SK-N-SH (cell line): ENCODE data around the gene NCSTN. TPM values are rescaled to one million over a fixed set of nuclear protein-coding genes. Genes with fewer than 3 reads are reported as not detected.

Experiments used
- CTCF ChIA-PET: fragments of 300-600, 350-600 bp; formaldehyde crosslinking; extraction: SDS; loops from one replicate; lab custom pipeline; 2021; lab: Yijun Ruan, JAX
- POLR2A ChIA-PET: fragments of 350-600 bp; sonication (Branson Sonifier 250); formaldehyde crosslinking; extraction: SDS; loops from one replicate; lab custom pipeline; 2020; ENCODE audit warnings: antibody characterized with exemption, inconsistent platforms; lab: Yijun Ruan, JAX
- DNase-seq: peaks from one replicate; pipeline ENCODE4 v3.0.0; 2012
- H2AFZ ChIP-seq: fragments of 200-600 bp; sonication (generic); 2 replicates; pipeline ENCODE4 v1.8.1; 2016; ENCODE audit warnings: antibody characterized with exemption, mild to moderate bottlenecking, low read depth
- H3F3A ChIP-seq: fragments of 200-600 bp; sonication (generic); replicated peaks from 2 replicates; pipeline ENCODE3; 2016; ENCODE audit warnings: antibody characterized with exemption, mild to moderate bottlenecking; ENCODE audit not compliant: insufficient read depth
- H3K27ac ChIP-seq, 2 experiments: fragments of 200-500 bp in 1 of 2; fragments of 200-600 bp in 1 of 2; sonication (Bioruptor generic) in 1 of 2; sonication (generic), shearing (Covaris generic) in 1 of 2; 2 replicates each; pipeline versions ENCODE4 v1.5.1 to v1.6.1; 2014 to 2016; ENCODE audit warnings: low read depth in 2 of 2, inconsistent platforms in 1 of 2, low read length in 1 of 2, mild to moderate bottlenecking in 1 of 2, mixed read lengths in 1 of 2
- H3K27me3 ChIP-seq: fragments of 200-600 bp; sonication (generic), shearing (Covaris generic); 2 replicates; pipeline ENCODE4 v1.6.1; 2016; ENCODE audit warnings: mixed run types; ENCODE audit not compliant: insufficient read depth
- H3K36me3 ChIP-seq, 2 experiments: fragments of 200-500 bp in 1 of 2; fragments of 200-600 bp in 1 of 2; sonication (Bioruptor generic) in 1 of 2; sonication (generic) in 1 of 2; replicated peaks in 1 of 2; 2 replicates each; pipeline versions ENCODE3 to v1.5.1; 2014 to 2016; ENCODE audit warnings: low read length in 1 of 2, mild to moderate bottlenecking in 1 of 2; ENCODE audit not compliant: insufficient read depth in 2 of 2, control insufficient read depth in 1 of 2
- H3K4me1 ChIP-seq, 2 experiments: fragments of 200-500 bp in 1 of 2; fragments of 200-600 bp in 1 of 2; sonication (Bioruptor generic) in 1 of 2; sonication (generic), shearing (Covaris generic) in 1 of 2; 2 replicates each; pipeline versions ENCODE4 v1.5.1 to v1.6.1; 2014 to 2016; ENCODE audit warnings: low read depth in 1 of 2, low read length in 1 of 2, mixed run types in 1 of 2; ENCODE audit not compliant: insufficient read depth in 2 of 2, control insufficient read depth in 1 of 2
- H3K4me2 ChIP-seq: fragments of 200-600 bp; sonication (generic), shearing (Covaris generic); 2 replicates; pipeline ENCODE4 v1.6.1; 2017; ENCODE audit warnings: mixed run types
- H3K4me3 ChIP-seq, 2 experiments: fragments of 200-500 bp in 1 of 2; fragments of 200-600 bp in 1 of 2; sonication (Bioruptor generic) in 1 of 2; sonication (generic), shearing (Covaris generic) in 1 of 2; 2 replicates each; pipeline versions ENCODE4 v1.5.1 to v1.8.1; 2014 to 2016; ENCODE audit warnings: low read depth in 2 of 2, inconsistent platforms in 1 of 2, low read length in 1 of 2, mild to moderate bottlenecking in 1 of 2, mixed read lengths in 1 of 2, moderate library complexity in 1 of 2
- H3K79me2 ChIP-seq: fragments of 200-600 bp; sonication (generic); 2 replicates; pipeline ENCODE4 v1.8.1; 2017; ENCODE audit warnings: mild to moderate bottlenecking; ENCODE audit not compliant: insufficient read depth
- H3K9ac ChIP-seq: fragments of 200-600 bp; sonication (generic); 2 replicates; pipeline ENCODE4 v1.6.1; 2017; ENCODE audit warnings: mixed run types
- H3K9me2 ChIP-seq: fragments of 200-600 bp; sonication (generic); 2 replicates; pipeline ENCODE4 v1.6.1; 2017; ENCODE audit warnings: mixed run types
- H3K9me3 ChIP-seq: fragments of 200-600 bp; sonication (generic); 2 replicates; pipeline ENCODE4 v1.6.1; 2017; ENCODE audit warnings: mixed run types, mild to moderate bottlenecking, moderate library complexity
- H4K20me1 ChIP-seq: fragments of 200-600 bp; sonication (generic); 2 replicates; pipeline ENCODE4 v1.6.1; 2017; ENCODE audit warnings: mild to moderate bottlenecking, mixed run types; ENCODE audit not compliant: insufficient read depth
- CTCF ChIP-seq: fragments of 200-600 bp; sonication (generic); IDR thresholded peaks from 2 replicates; pipeline ENCODE4 v1.6.1; 2017; ENCODE audit warnings: antibody characterized with exemption, mild to moderate bottlenecking, moderate library complexity
- MAX ChIP-seq: IDR thresholded peaks from 2 replicates; pipeline ENCODE4 v1.4.0; 2012; ENCODE audit warnings: low read depth
- MEF2A ChIP-seq: IDR thresholded peaks from 2 replicates; pipeline ENCODE4 v1.4.0; 2012; ENCODE audit warnings: low read depth, borderline replicate concordance
- NRF1 ChIP-seq: IDR thresholded peaks from 2 replicates; pipeline ENCODE4 v1.6.1; 2012; ENCODE audit warnings: low read depth, mild to moderate bottlenecking, low read length
- POLR2AphosphoS5 ChIP-seq: IDR thresholded peaks from 2 replicates; pipeline ENCODE4 v1.6.1; 2012; ENCODE audit warnings: low read depth, low read length
- RAD21 ChIP-seq: IDR thresholded peaks from 2 replicates; pipeline ENCODE4 v1.6.1; 2012; ENCODE audit warnings: mild to moderate bottlenecking, low read length
- RCOR1 ChIP-seq: fragments of 150-350 bp; IDR thresholded peaks from 2 replicates; pipeline ENCODE4 v1.6.1; 2017; ENCODE audit warnings: antibody characterized with exemption, low read length
- SMC3 ChIP-seq: IDR thresholded peaks from 2 replicates; pipeline ENCODE4 v1.6.1; 2012; ENCODE audit warnings: low read depth, low read length, improper control_type of control experiment
- TEAD4 ChIP-seq: IDR thresholded peaks from 2 replicates; pipeline ENCODE4 v1.4.0; 2012; ENCODE audit warnings: mild to moderate bottlenecking, borderline replicate concordance; ENCODE audit not compliant: insufficient read depth
- USF1 ChIP-seq: IDR thresholded peaks from 2 replicates; pipeline ENCODE4 v1.4.0; 2012; ENCODE audit warnings: low read depth, borderline replicate concordance
- YY1 ChIP-seq: IDR thresholded peaks from 2 replicates; pipeline ENCODE4 v1.4.0; 2012; ENCODE audit warnings: low read depth, mild to moderate bottlenecking
- WGBS: methylation state at CpG from one replicate; pipeline ENCODE4 v1.1.6; 2017; ENCODE audit warnings: low lambda C conversion rate; 5-methylcytosine and 5-hydroxymethylcytosine counted together
- polyA plus RNA-seq, 3 experiments: library from polyadenylated mRNA; depleted of rRNA; stranded (reverse); fragments of >200 nt; gene quantifications; 2 replicates each; pipeline ENCODE4 v1.2.3, GENCODE V29; 2012

The NCSTN gene
- polyA plus RNA-seq, 1 of the 3 experiments (the other 2 are of a cell fraction), result 165 TPM

GRCh38 chr1:160367516-160367900, 24.3 kb downstream of the NCSTN start:
- DNase-seq, result no peak
- no peaks in the 10 kb centered on the region for H4K20me1 ChIP-seq
- H3K4me3 ChIP-seq, result no peak overlapping the region
- H3K27me3 ChIP-seq, result no peaks in the 10 kb centered on the region
- H3K27ac ChIP-seq, result no peak overlapping the region
- H2AFZ ChIP-seq, result no peak overlapping the region
- no peaks in the 10 kb centered on the region for H3K36me3 ChIP-seq
- no peaks in the 10 kb centered on the region for H3K9me2 ChIP-seq
- no peak overlapping the region for H3K9ac ChIP-seq
- ChIA-PET POLR2A (interaction anchor here (0.6 to 1.2 kb wide), 2 partner anchors 25 to 290 kb away, joined by 3 to 5 read pairs; no protein-coding TSS in a partner anchor), CTCF (interaction anchor here (0.7 to 9.0 kb wide), 5 partner anchors 8 to 266 kb away, joined by 3 to 85 read pairs (median 3); no protein-coding TSS in a partner anchor)
- no peaks in the 10 kb centered on the region for H3K4me1 ChIP-seq
- no peak overlapping the region for H3K4me2 ChIP-seq
- no peaks in the 10 kb centered on the region for H3K79me2 ChIP-seq
- no peaks in the 10 kb centered on the region for H3F3A ChIP-seq
- TF ChIP-seq RCOR1 (no peak), TEAD4 (no peak), NRF1 (no peak), RAD21 (no peak)
- 67% methylated on average over 4 of the region's 4 CpGs for WGBS
- no peaks in the 10 kb centered on the region for H3K9me3 ChIP-seq

GRCh38 chr1:160367934-160368923, 25.0 kb downstream of the NCSTN start:
- Histone ChIP-seq H3K27ac (no peak overlapping the region), H3F3A (no peaks in the 10 kb centered on the region), H2AFZ (no peak overlapping the region), H3K9me3 (no peaks in the 10 kb centered on the region), H3K9me2 (no peaks in the 10 kb centered on the region), H4K20me1 (no peaks in the 10 kb centered on the region), H3K36me3 (no peaks in the 10 kb centered on the region), H3K9ac (no peak overlapping the region), H3K4me2 (no peak overlapping the region), H3K27me3 (no peaks in the 10 kb centered on the region), H3K79me2 (no peaks in the 10 kb centered on the region), H3K4me1 (no peaks in the 10 kb centered on the region), H3K4me3 (no peak overlapping the region)
- ChIA-PET CTCF (interaction anchor here (0.5 to 9.0 kb wide), 8 partner anchors 7 to 267 kb away, joined by 3 to 85 read pairs (median 3); no protein-coding TSS in a partner anchor), POLR2A (no interaction called here)
- DNase-seq, result no peak
- WGBS, result 42% methylated on average over 4 of the region's 4 CpGs
- TF ChIP-seq USF1 (no peak), CTCF (no peak), MAX (no peak), YY1 (no peak), POLR2AphosphoS5 (no peak), MEF2A (no peak), SMC3 (no peak)
